Measurements from ENCODE around the gene GALNTL6. TPM values are rescaled to one million over a fixed set of nuclear protein-coding genes. Genes with fewer than 3 reads are reported as not detected.

The GALNTL6 gene
- total RNA-seq, 2 experiments from 2014 or later = not detected

GRCh38 chr4:172578712-172579111, 765.5 kb downstream of the GALNTL6 start:
- no peak for DNase-seq
- Mint-ChIP-seq H3K4me1 (no peaks in the 10 kb centered on the region), H3K27ac (no peak overlapping the region), H3K36me3 (no peaks in the 10 kb centered on the region), H3K4me3 (no peak overlapping the region), H3K27me3 (no peaks in the 10 kb centered on the region), H3K9me3 (no peaks in the 10 kb centered on the region)
- POLR2A ChIA-PET = no interaction called here
- ATAC-seq (ENCODE audit: low read depth) = no peak

DNA sequence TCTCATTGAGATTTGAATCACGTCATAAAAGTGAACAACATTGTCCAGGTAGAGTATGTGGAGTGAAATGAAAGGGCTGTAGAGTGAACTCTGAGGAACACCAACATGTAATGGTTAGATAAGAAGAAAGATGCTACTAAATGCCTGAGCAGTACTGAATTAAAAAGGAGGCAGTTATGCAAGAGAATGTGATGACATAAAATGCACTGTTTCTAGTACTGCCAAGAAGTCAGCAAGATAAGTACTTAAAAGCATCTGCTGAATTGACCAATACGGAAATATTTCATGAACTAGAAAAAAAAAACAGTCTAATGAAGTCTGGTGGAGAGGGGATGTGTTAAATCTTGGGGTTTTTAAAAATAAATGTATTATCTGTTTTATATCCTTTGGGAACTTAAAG, 771.6 kb downstream of the GALNTL6 start:
- POLR2A ChIA-PET = no interaction called here
- no peak overlapping the region for H3K27ac Mint-ChIP-seq

GRCh38 chr4:172596206-172596605, 783.0 kb downstream of the GALNTL6 start:
- Mint-ChIP-seq H3K27ac (no peak overlapping the region), H3K27me3 (no peaks in the 10 kb centered on the region), H3K9me3 (no peaks in the 10 kb centered on the region), H3K36me3 (no peaks in the 10 kb centered on the region), H3K4me3 (no peak overlapping the region), H3K4me1 (no peaks in the 10 kb centered on the region)
- DNase-seq (no peak), ATAC-seq (ENCODE audit: low read depth) (no peak)
- POLR2A ChIA-PET = no interaction called here

More for the DNA sequence above, 771.6 kb downstream of the GALNTL6 start:
- H3K27me3 Mint-ChIP-seq = no peaks in the 10 kb centered on the region
- H3K4me1 Mint-ChIP-seq = no peaks in the 10 kb centered on the region
- ATAC-seq (ENCODE audit: low read depth) = no peak
- H3K4me3 Mint-ChIP-seq = no peak overlapping the region
- no peaks in the 10 kb centered on the region for H3K36me3 Mint-ChIP-seq
- no peak for DNase-seq
- peaks cover 1% of the 10 kb centered on the region for H3K9me3 Mint-ChIP-seq

- POLR2A ChIA-PET = no interaction called here
- Mint-ChIP-seq H3K36me3 (no peaks in the 10 kb centered on the region), H3K27ac (no peak overlapping the region), H3K27me3 (no peaks in the 10 kb centered on the region), H3K9me3 (no peaks in the 10 kb centered on the region), H3K4me3 (no peak overlapping the region), H3K4me1 (no peaks in the 10 kb centered on the region)
- DNase-seq (no peak), ATAC-seq (ENCODE audit: low read depth) (no peak)
Observed at GRCh38 chr4:172599554-172599953, 786.4 kb downstream of the GALNTL6 start.

DNA sequence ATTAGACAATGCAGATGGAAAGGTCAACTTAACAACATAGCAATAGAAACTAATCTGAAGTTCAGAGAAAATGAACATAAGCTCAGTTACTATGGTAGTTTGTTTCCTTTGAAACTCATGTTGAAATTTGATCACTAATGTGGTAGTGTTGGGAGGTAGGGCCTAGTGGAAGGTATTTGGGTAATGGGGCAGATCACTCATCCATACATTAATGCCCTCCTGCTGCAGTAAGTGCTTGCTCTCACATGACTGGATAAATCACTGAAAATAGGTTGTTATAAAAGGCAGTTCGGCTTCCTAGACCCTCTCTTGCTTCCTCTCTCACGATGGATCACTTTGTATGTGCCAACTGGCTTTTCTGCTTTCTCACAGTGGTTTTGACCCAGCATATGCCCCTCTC, 788.0 kb downstream of the GALNTL6 start:
- Mint-ChIP-seq H3K4me1 (no peaks in the 10 kb centered on the region), H3K4me3 (no peak overlapping the region), H3K9me3 (no peaks in the 10 kb centered on the region), H3K27me3 (no peaks in the 10 kb centered on the region), H3K36me3 (no peaks in the 10 kb centered on the region), H3K27ac (no peak overlapping the region)
- ATAC-seq (ENCODE audit: low read depth) (no peak), DNase-seq (no peak)
- POLR2A ChIA-PET = no interaction called here

GRCh38 chr4:172619218-172619617, 806.0 kb downstream of the GALNTL6 start:
- H3K27ac Mint-ChIP-seq = no peak overlapping the region
- no peaks in the 10 kb centered on the region for H3K4me1 Mint-ChIP-seq
- DNase-seq = no peak
- H3K27me3 Mint-ChIP-seq = no peaks in the 10 kb centered on the region
- POLR2A ChIA-PET = no interaction called here
- no peaks in the 10 kb centered on the region for H3K36me3 Mint-ChIP-seq
- no peak for ATAC-seq (ENCODE audit: low read depth)
- H3K9me3 Mint-ChIP-seq = peaks cover 2% of the 10 kb centered on the region
- no peak overlapping the region for H3K4me3 Mint-ChIP-seq

- DNase-seq (no peak), ATAC-seq (ENCODE audit: low read depth) (no peak)
- H3K27ac Mint-ChIP-seq = no peak overlapping the region
- no peaks in the 10 kb centered on the region for H3K27me3 Mint-ChIP-seq
- POLR2A ChIA-PET = no interaction called here
- no peaks in the 10 kb centered on the region for H3K4me1 Mint-ChIP-seq
- H3K4me3 Mint-ChIP-seq = no peak overlapping the region
- H3K36me3 Mint-ChIP-seq = no peaks in the 10 kb centered on the region
- H3K9me3 Mint-ChIP-seq = peaks cover 2% of the 10 kb centered on the region
Observed at GRCh38 chr4:172619798-172620197, 806.6 kb downstream of the GALNTL6 start.

- H3K4me1 Mint-ChIP-seq = no peaks in the 10 kb centered on the region
- no peaks in the 10 kb centered on the region for H3K36me3 Mint-ChIP-seq
- DNase-seq = no peak
- no peak overlapping the region for H3K4me3 Mint-ChIP-seq
- H3K27ac Mint-ChIP-seq = no peak overlapping the region
- POLR2A ChIA-PET = no interaction called here
- H3K9me3 Mint-ChIP-seq = no peaks in the 10 kb centered on the region
- no peak for ATAC-seq (ENCODE audit: low read depth)
- no peaks in the 10 kb centered on the region for H3K27me3 Mint-ChIP-seq
Observed at GRCh38 chr4:172628263-172628662, 815.1 kb downstream of the GALNTL6 start.

DNA sequence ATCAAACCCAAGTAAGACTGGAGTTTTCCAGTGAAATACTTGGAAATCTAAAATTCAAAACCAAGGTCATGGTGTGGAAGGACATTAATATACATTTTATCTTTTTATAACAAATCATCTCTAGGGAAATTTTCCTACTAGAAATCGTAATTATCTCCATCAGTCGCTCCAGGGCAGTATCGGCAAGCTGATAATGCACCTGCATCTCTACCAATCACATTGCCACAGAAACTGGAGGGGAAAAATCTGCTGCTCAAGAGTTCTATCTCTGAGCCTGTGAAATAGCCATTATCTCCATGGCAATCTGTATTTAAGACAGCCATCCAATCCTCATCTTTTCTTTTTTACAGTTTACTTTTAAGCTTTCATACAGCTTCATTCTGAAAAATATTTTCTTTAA, 817.1 kb downstream of the GALNTL6 start:
- no peak overlapping the region for H3K4me3 Mint-ChIP-seq
- DNase-seq (no peak), ATAC-seq (ENCODE audit: low read depth) (no peak)
- no peaks in the 10 kb centered on the region for H3K4me1 Mint-ChIP-seq
- H3K27ac Mint-ChIP-seq = no peak overlapping the region
- POLR2A ChIA-PET = no interaction called here
- no peaks in the 10 kb centered on the region for H3K27me3 Mint-ChIP-seq
- no peaks in the 10 kb centered on the region for H3K9me3 Mint-ChIP-seq
- no peaks in the 10 kb centered on the region for H3K36me3 Mint-ChIP-seq

DNA sequence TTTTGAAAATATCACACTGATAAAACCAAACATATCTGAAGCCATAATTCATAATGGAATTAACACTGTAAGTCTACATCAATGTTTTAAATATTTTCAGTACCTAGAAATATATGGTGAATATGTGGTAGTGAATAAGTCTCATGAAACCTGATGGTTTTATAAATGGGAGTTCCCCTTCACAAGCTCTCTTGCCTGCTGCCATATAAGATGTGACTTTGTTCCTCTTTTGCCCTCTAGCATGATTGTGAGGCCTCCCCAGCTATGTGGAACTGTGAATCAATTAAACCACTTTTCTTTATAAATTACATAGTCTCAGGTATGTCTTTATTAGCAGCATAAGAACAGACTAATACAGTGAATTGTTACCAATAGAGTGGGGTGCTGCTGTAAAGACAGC, 818.6 kb downstream of the GALNTL6 start:
- no peak overlapping the region for H3K4me3 Mint-ChIP-seq
- no peak for ATAC-seq (ENCODE audit: low read depth)
- H3K4me1 Mint-ChIP-seq = no peaks in the 10 kb centered on the region
- no peak overlapping the region for H3K27ac Mint-ChIP-seq
- no peaks in the 10 kb centered on the region for H3K27me3 Mint-ChIP-seq
- no peak for DNase-seq
- H3K36me3 Mint-ChIP-seq = no peaks in the 10 kb centered on the region
- POLR2A ChIA-PET = no interaction called here
- no peaks in the 10 kb centered on the region for H3K9me3 Mint-ChIP-seq

DNA sequence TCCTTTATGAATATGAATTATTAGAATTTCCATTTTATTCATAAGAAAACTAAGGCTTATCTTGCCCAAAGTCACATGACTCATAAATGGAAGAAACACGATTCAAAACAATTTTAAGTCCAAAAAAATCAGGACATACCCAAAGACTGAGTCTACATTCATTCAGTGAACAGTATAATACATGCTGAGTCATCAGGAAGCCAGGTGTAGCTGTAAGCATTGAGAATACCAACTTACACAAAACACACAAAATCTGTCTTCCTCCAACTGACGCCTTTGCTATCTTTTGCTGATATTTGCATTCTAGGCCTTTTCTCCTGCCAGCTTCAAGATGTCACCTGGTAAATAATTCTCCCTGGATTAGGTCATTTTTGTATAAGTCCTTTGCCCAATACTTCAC, 835.3 kb downstream of the GALNTL6 start:
- Mint-ChIP-seq H3K9me3 (peaks cover 2% of the 10 kb centered on the region), H3K4me3 (no peak overlapping the region), H3K27ac (no peak overlapping the region), H3K27me3 (no peaks in the 10 kb centered on the region), H3K4me1 (no peaks in the 10 kb centered on the region), H3K36me3 (no peaks in the 10 kb centered on the region)
- ATAC-seq (ENCODE audit: low read depth) = no peak
- DNase-seq = no peak
- POLR2A ChIA-PET = no interaction called here

GRCh38 chr4:172649143-172649542, 835.9 kb downstream of the GALNTL6 start:
- no peak overlapping the region for H3K27ac Mint-ChIP-seq
- H3K4me1 Mint-ChIP-seq = no peaks in the 10 kb centered on the region
- ATAC-seq (ENCODE audit: low read depth) = no peak
- H3K4me3 Mint-ChIP-seq = no peak overlapping the region
- no peak for DNase-seq
- no peaks in the 10 kb centered on the region for H3K36me3 Mint-ChIP-seq
- no peaks in the 10 kb centered on the region for H3K27me3 Mint-ChIP-seq
- H3K9me3 Mint-ChIP-seq = peaks cover 2% of the 10 kb centered on the region
- POLR2A ChIA-PET = no interaction called here

- no peak overlapping the region for H3K27ac Mint-ChIP-seq
- H3K36me3 Mint-ChIP-seq = no peaks in the 10 kb centered on the region
- no peak overlapping the region for H3K4me3 Mint-ChIP-seq
- ATAC-seq (ENCODE audit: low read depth) (no peak), DNase-seq (no peak)
- POLR2A ChIA-PET = no interaction called here
- H3K27me3 Mint-ChIP-seq = no peaks in the 10 kb centered on the region
- peaks cover 2% of the 10 kb centered on the region for H3K9me3 Mint-ChIP-seq
- no peaks in the 10 kb centered on the region for H3K4me1 Mint-ChIP-seq
Observed at GRCh38 chr4:172650758-172651530, 837.7 kb downstream of the GALNTL6 start.

- DNase-seq = no peak
- Mint-ChIP-seq H3K27me3 (no peaks in the 10 kb centered on the region), H3K4me1 (no peaks in the 10 kb centered on the region), H3K36me3 (no peaks in the 10 kb centered on the region), H3K4me3 (no peak overlapping the region), H3K9me3 (peaks cover 2% of the 10 kb centered on the region), H3K27ac (no peak overlapping the region)
- POLR2A ChIA-PET = no interaction called here
- ATAC-seq (ENCODE audit: low read depth) = no peak
Observed at GRCh38 chr4:172651961-172652360, 838.8 kb downstream of the GALNTL6 start.

- H3K27me3 Mint-ChIP-seq = no peaks in the 10 kb centered on the region
- H3K9me3 Mint-ChIP-seq = peaks cover 2% of the 10 kb centered on the region
- H3K27ac Mint-ChIP-seq = no peak overlapping the region
- POLR2A ChIA-PET = no interaction called here
- H3K36me3 Mint-ChIP-seq = no peaks in the 10 kb centered on the region
- H3K4me3 Mint-ChIP-seq = no peak overlapping the region
- no peaks in the 10 kb centered on the region for H3K4me1 Mint-ChIP-seq
- ATAC-seq (ENCODE audit: low read depth) = no peak
- no peak for DNase-seq
Observed at GRCh38 chr4:172652369-172652768, 839.2 kb downstream of the GALNTL6 start.
